ENCODE data around the gene IRGQ.

- TF ChIP-seq CTCF (conservative IDR thresholded peaks at IDR 0.05) (no peak), ZFX (IDR thresholded peaks at IDR 0.05) (no peak)
Observed at GRCh38 chr19:43643326-43643725, 47.4 kb upstream of the IRGQ start.
